Caco-2 (cell line): ENCODE data around the gene SHROOM3. TPM values are rescaled to one million over a fixed set of nuclear protein-coding genes. Genes with fewer than 3 reads are reported as not detected.

Experiments
- BruUV-seq: library from RNA; stranded (reverse); fragments of 400-500 nt; replicated peaks from 2 replicates; lab custom pipeline; 2021; lab: Mats Ljungman, UMichigan
- CTCF ChIA-PET: fragments of 300-600 bp; sonication (Branson Sonifier 250); formaldehyde crosslinking; loops from one replicate; lab custom pipeline; 2022; ENCODE audit warnings: antibody characterized with exemption; lab: Charles Lee
- POLR2A ChIA-PET: fragments of 300-600 bp; sonication (Branson Sonifier 250); formaldehyde crosslinking; loops from one replicate; lab custom pipeline; 2022; ENCODE audit warnings: antibody characterized with exemption; lab: Charles Lee
- DNase-seq, 2 experiments: peaks; one replicate each; pipeline versions ENCODE4 v3.0.0 to v3.0.0-alpha.2; 2020 to 2022
- H3K27me3 ChIP-seq: replicated peaks from 2 replicates; pipeline ENCODE4 v1.6.0; 2011; ENCODE audit warnings: low read length; ENCODE audit not compliant: control insufficient read depth, insufficient read depth
- H3K36me3 ChIP-seq: 2 replicates; pipeline ENCODE4 v1.5.1; 2011; ENCODE audit warnings: low read length; ENCODE audit not compliant: control insufficient read depth, insufficient read depth
- H3K4me1 ChIP-seq: fragments of 250-450 bp; sonication (Bioruptor Pico); 2 replicates; pipeline ENCODE4 v1.5.1; 2020; ENCODE audit warnings: mild to moderate bottlenecking
- H3K4me3 ChIP-seq: 2 replicates; pipeline ENCODE4 v1.5.1; 2011; ENCODE audit warnings: low read depth, mild to moderate bottlenecking, control low read depth, low read length
- H3K9me3 ChIP-seq: fragments of 250-450 bp; sonication (Bioruptor Pico); 2 replicates; pipeline ENCODE4 v1.5.1; 2020; ENCODE audit warnings: mild to moderate bottlenecking, moderate library complexity
- H3K27ac Mint-ChIP-seq: one replicate; pipeline ENCODE4 v1.8.0; 2022; ENCODE audit warnings: mixed read lengths; ENCODE audit not compliant: unreplicated experiment
- H3K27me3 Mint-ChIP-seq: one replicate; pipeline ENCODE4 v1.8.0; 2022; ENCODE audit warnings: mixed read lengths; ENCODE audit not compliant: insufficient read depth, unreplicated experiment
- H3K36me3 Mint-ChIP-seq: one replicate; pipeline ENCODE4 v1.8.0; 2022; ENCODE audit warnings: mild to moderate bottlenecking, mixed read lengths; ENCODE audit not compliant: insufficient read depth, unreplicated experiment
- H3K4me1 Mint-ChIP-seq: one replicate; pipeline ENCODE4 v1.8.0; 2022; ENCODE audit warnings: low read depth, mixed read lengths; ENCODE audit not compliant: unreplicated experiment
- H3K4me3 Mint-ChIP-seq: one replicate; pipeline ENCODE4 v1.8.0; 2022; ENCODE audit warnings: mild to moderate bottlenecking, moderate library complexity, mixed read lengths; ENCODE audit not compliant: unreplicated experiment
- H3K9me3 Mint-ChIP-seq: one replicate; pipeline ENCODE4 v1.8.0; 2022; ENCODE audit warnings: mixed read lengths; ENCODE audit not compliant: unreplicated experiment
- CTCF ChIP-seq, 2 experiments: fragments of 200-600 bp in 1 of 2; IDR thresholded peaks; 1 replicate in 1 of 2; 2 replicates in 1 of 2; pipeline versions ENCODE4 v1.5.1 to v1.8.0; 2011 to 2022; ENCODE audit warnings: antibody characterized with exemption in 1 of 2, control low read depth in 1 of 2, inconsistent platforms in 1 of 2, low read depth in 1 of 2, low read length in 1 of 2, mild to moderate bottlenecking in 1 of 2, moderate library complexity in 1 of 2; ENCODE audit not compliant: insufficient read depth in 1 of 2, severe bottlenecking in 1 of 2, unreplicated experiment in 1 of 2
- intact Hi-C: fragments of 100-400 bp; cut with micrococcal nuclease; formaldehyde crosslinking; loops from one replicate; pipeline ENCODE4 v1.10.0; 2022; ENCODE audit not compliant: unreplicated experiment
- total RNA-seq: library from RNA; stranded (reverse); gene quantifications from 2 replicates; pipeline ENCODE4 v1.2.3, GENCODE V29; 2022

Gene SHROOM3
- total RNA-seq, 1 experiment from 2014 or later = 16.3 TPM

- Histone ChIP-seq H3K27me3 (no peaks in the 10 kb centered on the region), H3K4me3 (no peak overlapping the region), H3K9me3 (no peaks in the 10 kb centered on the region), H3K36me3 (no peaks in the 10 kb centered on the region), H3K4me1 (peaks cover 49% of the 10 kb centered on the region)
- ChIA-PET POLR2A (no interaction called here), CTCF (no interaction called here)
- H3K4me3 Mint-ChIP-seq = no peak overlapping the region
- H3K36me3 Mint-ChIP-seq = peaks cover 9% of the 10 kb centered on the region
- H3K4me1 Mint-ChIP-seq = peaks cover 24% of the 10 kb centered on the region
- no peaks in the 10 kb centered on the region for H3K9me3 Mint-ChIP-seq
- H3K27me3 Mint-ChIP-seq = no peaks in the 10 kb centered on the region
- intact Hi-C loops = loop anchor here (2.0 kb wide), 1 partner anchor 77 kb away; no protein-coding TSS in a partner anchor
- peak in 1 of 2 experiments; percentile 5 for DNase-seq
- BruUV-seq = no TSS peak
- no peak overlapping the region for H3K27ac Mint-ChIP-seq
- TF ChIP-seq CTCF (IDR thresholded peaks at IDR 0.05; ENCODE audit: insufficient read depth in 1 of 2, low read depth in 1 of 2, low read length in 1 of 2, severe bottlenecking in 1 of 2, unreplicated experiment in 1 of 2) = no peak
Observed at GRCh38 chr4:76663824-76664223, 228.8 kb downstream of the SHROOM3 start.

GRCh38 chr4:76665153-76665552, 230.1 kb downstream of the SHROOM3 start:
- no peaks in the 10 kb centered on the region for H3K27me3 ChIP-seq
- no peaks in the 10 kb centered on the region for H3K36me3 ChIP-seq
- H3K4me3 Mint-ChIP-seq = no peak overlapping the region
- ChIA-PET CTCF (interaction anchor here (0.6 to 0.8 kb wide), 2 partner anchors 16 to 93 kb away, joined by 3 to 4 read pairs; no protein-coding TSS in a partner anchor), POLR2A (no interaction called here)
- DNase-seq = peak in 1 of 2 experiments; percentile 47
- H3K9me3 Mint-ChIP-seq = no peaks in the 10 kb centered on the region
- H3K4me1 ChIP-seq = peaks cover 49% of the 10 kb centered on the region
- no peak overlapping the region for H3K4me3 ChIP-seq
- H3K36me3 Mint-ChIP-seq = peaks cover 4% of the 10 kb centered on the region
- no peaks in the 10 kb centered on the region for H3K9me3 ChIP-seq
- H3K27ac Mint-ChIP-seq = peak overlapping the region; percentile 43
- no peaks in the 10 kb centered on the region for H3K27me3 Mint-ChIP-seq
- no TSS peak for BruUV-seq
- intact Hi-C loops = loop anchor here (1.0 to 2.0 kb wide), 2 partner anchors 38 to 78 kb away; no protein-coding TSS in a partner anchor
- TF ChIP-seq CTCF (IDR thresholded peaks at IDR 0.05; ENCODE audit: insufficient read depth in 1 of 2, low read depth in 1 of 2, low read length in 1 of 2, severe bottlenecking in 1 of 2, unreplicated experiment in 1 of 2) = no peak
- H3K4me1 Mint-ChIP-seq = peaks cover 18% of the 10 kb centered on the region

- BruUV-seq = no TSS peak
- POLR2A ChIA-PET = no interaction called here
- intact Hi-C loops = loop anchor here (1.0 to 2.0 kb wide), 2 partner anchors 38 to 79 kb away; no protein-coding TSS in a partner anchor
- Mint-ChIP-seq H3K27ac (peak overlapping the region; percentile 43), H3K4me1 (peaks cover 18% of the 10 kb centered on the region), H3K4me3 (peak overlapping the region; percentile 11), H3K9me3 (no peaks in the 10 kb centered on the region), H3K27me3 (no peaks in the 10 kb centered on the region), H3K36me3 (peaks cover 4% of the 10 kb centered on the region)
- Histone ChIP-seq H3K4me1 (peaks cover 49% of the 10 kb centered on the region), H3K27me3 (no peaks in the 10 kb centered on the region), H3K4me3 (no peak overlapping the region), H3K9me3 (no peaks in the 10 kb centered on the region), H3K36me3 (no peaks in the 10 kb centered on the region)
- no peak for TF ChIP-seq CTCF (IDR thresholded peaks at IDR 0.05; ENCODE audit: insufficient read depth in 1 of 2, low read depth in 1 of 2, low read length in 1 of 2, severe bottlenecking in 1 of 2, unreplicated experiment in 1 of 2)
- peak; percentile 59 to 86 for DNase-seq
- CTCF ChIA-PET = interaction anchor here (0.6 to 0.8 kb wide), 3 partner anchors 15 to 118 kb away, joined by 3 to 4 read pairs (median 3); no protein-coding TSS in a partner anchor
Observed at GRCh38 chr4:76665721-76666120, 230.7 kb downstream of the SHROOM3 start.
